ENCODE data around the gene KLRG1. TPM values are rescaled to one million over a fixed set of nuclear protein-coding genes. Genes with fewer than 3 reads are reported as not detected.

Gene KLRG1
- total RNA-seq, 6 donors from 2014 or later: 1.8 to 8.9 (median 3.2) TPM; not detected in 1

DNA sequence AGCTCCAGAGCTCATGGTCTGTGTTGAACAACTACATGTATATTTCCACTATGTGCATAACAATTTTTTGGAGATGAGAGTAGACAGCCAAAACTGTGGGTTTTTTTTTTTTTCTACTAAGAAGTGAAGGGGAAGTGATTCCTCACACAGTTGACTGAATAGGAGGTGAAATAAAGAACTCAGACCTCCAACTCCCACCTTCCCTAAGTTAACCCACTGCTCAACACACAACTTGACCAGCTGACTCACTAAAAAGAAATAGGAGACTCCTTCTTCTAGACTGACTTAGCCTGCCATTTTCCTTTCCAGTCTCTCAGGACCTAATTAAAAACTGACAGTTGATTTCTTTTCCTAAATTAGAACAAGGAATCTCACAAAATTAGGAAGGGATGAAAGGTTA lies 41.6 kb upstream of the KLRG1 start:
- no peaks in the 10 kb centered on the region for H3K27me3 ChIP-seq
- H3K9me3 ChIP-seq: no peaks in the 10 kb centered on the region
- TF ChIP-seq POLR2AphosphoS5 (IDR thresholded peaks at IDR 0.05): no peak
- TF ChIP-seq, protein P1, sequence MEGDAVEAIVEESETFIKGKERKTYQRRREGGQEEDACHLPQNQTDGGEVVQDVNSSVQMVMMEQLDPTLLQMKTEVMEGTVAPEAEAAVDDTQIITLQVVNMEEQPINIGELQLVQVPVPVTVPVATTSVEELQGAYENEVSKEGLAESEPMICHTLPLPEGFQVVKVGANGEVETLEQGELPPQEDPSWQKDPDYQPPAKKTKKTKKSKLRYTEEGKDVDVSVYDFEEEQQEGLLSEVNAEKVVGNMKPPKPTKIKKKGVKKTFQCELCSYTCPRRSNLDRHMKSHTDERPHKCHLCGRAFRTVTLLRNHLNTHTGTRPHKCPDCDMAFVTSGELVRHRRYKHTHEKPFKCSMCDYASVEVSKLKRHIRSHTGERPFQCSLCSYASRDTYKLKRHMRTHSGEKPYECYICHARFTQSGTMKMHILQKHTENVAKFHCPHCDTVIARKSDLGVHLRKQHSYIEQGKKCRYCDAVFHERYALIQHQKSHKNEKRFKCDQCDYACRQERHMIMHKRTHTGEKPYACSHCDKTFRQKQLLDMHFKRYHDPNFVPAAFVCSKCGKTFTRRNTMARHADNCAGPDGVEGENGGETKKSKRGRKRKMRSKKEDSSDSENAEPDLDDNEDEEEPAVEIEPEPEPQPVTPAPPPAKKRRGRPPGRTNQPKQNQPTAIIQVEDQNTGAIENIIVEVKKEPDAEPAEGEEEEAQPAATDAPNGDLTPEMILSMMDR (IDR thresholded peaks at IDR 0.05): no peak
- TF ChIP-seq POLR2A (IDR thresholded peaks at IDR 0.05): no peak
- TF ChIP-seq EP300 (IDR thresholded peaks at IDR 0.05): no peak
- peak overlapping the region in 1 of 4 donors; percentile 66 for H3K4me3 ChIP-seq
- peaks cover 20 to 37% (median 25%) of the 10 kb centered on the region in 4 donors for H3K4me1 ChIP-seq
- no peak for ATAC-seq (ENCODE audit: low FRiP score in 2 of 2)
- DNase-seq: no peak
- no peak overlapping the region for H3K27ac ChIP-seq
- H3K36me3 ChIP-seq: peaks cover 23 to 35% (median 27%) of the 10 kb centered on the region in 4 donors

DNA sequence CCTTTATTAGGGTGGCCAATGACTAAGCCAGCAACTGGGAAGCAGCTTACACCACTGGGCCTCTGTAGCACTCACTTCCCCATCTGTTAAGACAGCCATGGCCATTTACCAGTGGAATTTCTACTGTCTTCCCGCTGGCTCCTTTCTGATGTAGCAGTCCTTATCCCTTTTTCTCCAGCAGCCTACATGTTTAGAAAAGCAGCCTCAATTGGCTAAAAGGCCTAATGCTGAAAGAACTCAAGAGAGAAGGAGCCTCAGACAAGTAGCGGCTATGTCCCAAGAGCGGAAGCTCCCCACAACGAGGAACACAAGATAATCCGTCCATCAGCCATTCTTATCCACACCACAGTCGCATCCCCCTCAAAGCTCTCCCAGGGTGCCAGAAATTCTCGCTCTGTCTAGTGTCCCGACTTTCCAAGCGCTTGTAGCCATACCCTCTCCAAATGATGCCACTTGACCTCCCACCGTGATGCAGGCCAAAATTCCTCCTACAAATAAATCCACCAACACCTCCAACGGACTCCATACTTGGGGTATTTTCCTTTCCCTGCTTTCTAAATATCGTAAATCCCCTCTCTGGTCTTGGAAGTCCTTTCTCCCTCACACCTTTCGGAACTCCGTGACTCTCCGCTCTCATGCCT lies 40.5 kb upstream of the KLRG1 start:
- H3K27ac ChIP-seq: peak overlapping the region; percentile 95 to 99 (median 98)
- peaks cover 14 to 24% (median 17%) of the 10 kb centered on the region in 4 donors for H3K36me3 ChIP-seq
- WGBS, 2 donors: 1 to 2% methylated on average over 12 to 15 of the region's 15 CpGs
- ATAC-seq (ENCODE audit: low FRiP score in 2 of 2) (peak; percentile 3 to 13), DNase-seq (peak in 1 of 2 donors; percentile 32)
- H3K9me3 ChIP-seq: no peaks in the 10 kb centered on the region
- no peaks in the 10 kb centered on the region for H3K27me3 ChIP-seq
- H3K4me3 ChIP-seq: peak overlapping the region; percentile 66 to 94 (median 80)
- TF ChIP-seq EP300 (IDR thresholded peaks at IDR 0.05): no peak
- TF ChIP-seq POLR2A (IDR thresholded peaks at IDR 0.05): no peak
- TF ChIP-seq POLR2AphosphoS5 (IDR thresholded peaks at IDR 0.05): no peak
- TF ChIP-seq, protein P1 (IDR thresholded peaks at IDR 0.05): no peak
- peaks cover 20 to 37% (median 25%) of the 10 kb centered on the region in 4 donors for H3K4me1 ChIP-seq

DNA sequence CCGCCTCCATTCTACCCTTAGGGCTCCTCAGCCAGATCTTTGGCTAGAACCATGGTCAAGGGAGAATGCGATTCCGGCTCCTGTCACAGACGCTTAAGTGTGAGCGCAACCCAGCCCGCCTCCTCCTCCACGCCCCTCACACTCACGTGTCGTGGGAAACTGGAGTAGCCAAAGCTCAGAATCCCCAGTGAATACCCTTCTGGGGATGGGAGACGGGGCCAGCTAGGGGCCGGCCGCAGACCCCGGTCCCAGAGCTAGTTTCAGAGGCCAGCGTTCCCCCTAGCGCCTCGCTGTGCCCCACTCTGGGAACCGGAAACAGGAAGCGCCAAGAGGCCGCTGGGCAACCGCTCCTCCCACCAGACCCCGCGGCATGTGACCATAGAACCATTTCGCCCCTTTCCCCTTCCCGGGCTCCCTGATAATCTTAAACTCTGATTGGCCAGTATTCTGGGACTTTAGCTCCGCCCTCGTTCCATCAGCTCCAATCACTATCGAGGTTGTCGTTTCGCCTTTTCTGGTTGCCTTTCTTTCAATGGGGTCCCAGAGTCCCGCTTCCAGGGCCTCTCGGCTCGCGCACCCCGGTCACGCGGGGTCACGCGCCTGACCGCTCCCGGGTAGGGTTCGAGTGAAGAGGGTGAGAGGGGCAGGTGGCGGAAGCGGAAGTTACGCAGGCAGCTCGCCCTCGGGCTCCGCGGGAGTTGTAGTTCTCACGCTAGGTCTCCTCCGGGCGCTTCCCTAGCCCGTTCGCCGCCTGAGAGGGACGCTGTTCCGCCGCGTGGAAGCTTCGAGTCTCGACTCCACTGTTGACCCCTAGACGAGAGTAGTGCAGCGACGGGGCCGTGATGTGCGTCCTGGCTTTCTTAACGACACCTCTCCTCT lies 39.8 kb upstream of the KLRG1 start, which contains the start of gene M6PR:
M6PR (minus strand) TSS at position 304 of the 879 bp plus-strand sequence. CDS start 3,241 bp downstream, outside the sequence.
- peak; percentile 95 to 97 for DNase-seq
- no peaks in the 10 kb centered on the region for H3K27me3 ChIP-seq
- peak within 1 kb of the TSS; percentile 95 to 99 (median 98) for H3K27ac ChIP-seq
- H3K4me1 ChIP-seq: peaks cover 20 to 37% (median 25%) of the 10 kb centered on the region in 4 donors
- H3K36me3 ChIP-seq: peaks cover 7 to 16% (median 11%) of the 10 kb centered on the region in 4 donors
- peak within 1 kb of the TSS; percentile 66 to 94 (median 80) for H3K4me3 ChIP-seq
- no peaks in the 10 kb centered on the region for H3K9me3 ChIP-seq
- 1% methylated on average over 42 to 63 of the region's 66 CpGs for WGBS, 2 donors
- TF ChIP-seq POLR2AphosphoS5 (IDR thresholded peaks at IDR 0.05): peak; percentile 64 to 90
- TF ChIP-seq EP300 (IDR thresholded peaks at IDR 0.05): peak in 1 of 4 donors; percentile 57
- TF ChIP-seq, protein P1 (IDR thresholded peaks at IDR 0.05): peak in 5 of 6 experiments; percentile 28 to 63 (median 37)
- TF ChIP-seq POLR2A (IDR thresholded peaks at IDR 0.05): peak in 3 of 4 donors; percentile 81 to 90 (median 88)
- peak; percentile 97 to 98 for ATAC-seq (ENCODE audit: low FRiP score in 2 of 2)

DNA sequence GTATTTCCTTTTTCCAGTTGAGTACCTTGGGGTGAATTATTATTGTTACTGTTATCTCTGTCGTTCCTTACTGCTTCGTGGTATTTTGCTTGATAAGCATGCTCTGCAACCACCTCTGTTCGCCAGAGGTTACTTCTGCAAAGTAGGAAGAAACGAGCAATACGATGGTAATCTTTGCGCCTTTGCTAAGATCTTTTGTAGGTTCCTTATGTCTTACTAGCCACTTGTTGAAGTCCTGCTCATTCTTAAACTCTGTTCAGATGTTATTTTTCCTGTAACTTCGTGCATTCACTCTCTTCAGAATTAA lies 39.2 kb upstream of the KLRG1 start:
- DNase-seq: no peak
- H3K4me3 ChIP-seq: peak overlapping the region; percentile 66 to 94 (median 80)
- H3K27me3 ChIP-seq: no peaks in the 10 kb centered on the region
- no peaks in the 10 kb centered on the region for H3K9me3 ChIP-seq
- H3K4me1 ChIP-seq: peaks cover 20 to 37% (median 25%) of the 10 kb centered on the region in 4 donors
- H3K36me3 ChIP-seq: peaks cover 3 to 10% (median 7%) of the 10 kb centered on the region in 4 donors
- TF ChIP-seq, protein P1 (IDR thresholded peaks at IDR 0.05): peak in 1 of 6 experiments; percentile 1
- no peak for TF ChIP-seq POLR2A (IDR thresholded peaks at IDR 0.05)
- WGBS, 2 donors: 1% methylated on average over 7 of the region's 7 CpGs
- H3K27ac ChIP-seq: peak overlapping the region; percentile 95 to 99 (median 98)
- peak in 1 of 2 donors; percentile 5 for ATAC-seq (ENCODE audit: low FRiP score in 2 of 2)

Measured in upper lobe of left lung (tissue), 6 donors.